Sigmoid colon (tissue), 4 donors: ENCODE measurements around the gene ST6GAL2.

ENCODE experiments used
- CTCF ChIP-seq, 4 experiments: fragments of 450-650 bp in 3 of 4; fragments of 200-600 bp in 1 of 4; IDR thresholded peaks; one replicate each; pipeline ENCODE4 v1.5.1; 2016 to 2019; ENCODE audit warnings: antibody characterized with exemption in 4 of 4, mild to moderate bottlenecking in 3 of 4, moderate library complexity in 2 of 4
- POLR2AphosphoS5 ChIP-seq, 4 donors: sonication (generic); formaldehyde crosslinking; IDR thresholded peaks; one replicate each; pipeline ENCODE4 v1.6.1; 2017; ENCODE audit warnings: antibody characterized with exemption in 4 of 4

- TF ChIP-seq POLR2AphosphoS5 (IDR thresholded peaks at IDR 0.05) (no peak), CTCF (IDR thresholded peaks at IDR 0.05) (no peak)
These were observed 4.6 kb upstream of the ST6GAL2 start for GRCh38 chr2:106890606-106891005.
